Vagina (tissue), 2 donors: ENCODE results near the gene LTBP3. TPM values are rescaled to one million over a fixed set of nuclear protein-coding genes. Genes with fewer than 3 reads are reported as not detected.

Experiments used
- DNase-seq, 2 donors: peaks; one replicate each; pipeline ENCODE4 v3.0.0-alpha.2; 2017; ENCODE audit errors: extremely low spot score in 2 of 2
- H3K27ac ChIP-seq: fragments of 200-600 bp; sonication (generic); one replicate; pipeline ENCODE4 v1.5.1; 2019
- H3K27me3 ChIP-seq: fragments of 200-600 bp; sonication (generic); one replicate; pipeline ENCODE4 v1.5.1; 2019
- H3K36me3 ChIP-seq, 2 donors: fragments of 200-600 bp; sonication (generic); one replicate each; pipeline ENCODE4 v1.5.1; 2017 to 2019
- H3K4me1 ChIP-seq: fragments of 200-600 bp; sonication (generic); one replicate; pipeline ENCODE4 v1.5.1; 2019
- H3K4me3 ChIP-seq, 2 donors: fragments of 200-600 bp; sonication (generic); 1 replicate in 1 of 2; 2 replicates in 1 of 2; pipeline ENCODE4 v1.5.1; 2016 to 2019
- H3K9me3 ChIP-seq: fragments of 200-600 bp; sonication (generic); one replicate; pipeline ENCODE4 v1.5.1; 2019
- POLR2A ChIP-seq, 2 donors: fragments of 450-650 bp; IDR thresholded peaks; one replicate each; pipeline ENCODE4 v1.6.1; 2017; ENCODE audit warnings: antibody characterized with exemption in 2 of 2, mild to moderate bottlenecking in 2 of 2, moderate library complexity in 2 of 2
- POLR2AphosphoS5 ChIP-seq, 2 donors: sonication (generic); formaldehyde crosslinking; IDR thresholded peaks; one replicate each; pipeline ENCODE4 v1.9.0; 2017; ENCODE audit warnings: antibody characterized with exemption in 2 of 2, mild to moderate bottlenecking in 2 of 2, low read depth in 1 of 2; ENCODE audit not compliant: insufficient read depth in 1 of 2
- intact Hi-C: fragments of 100-400 bp; cut with DNase I; formaldehyde crosslinking; loops from one replicate; pipeline ENCODE4 v1.15.1; 2023
- total RNA-seq: library from RNA; depleted of rRNA; stranded (reverse); fragments of >200 nt; gene quantifications from one replicate; pipeline ENCODE4 v1.2.3, GENCODE V29; 2016
- TF ChIP-seq, protein P1 (sequence below), 3 experiments: fragments of 450-650 bp in 2 of 3; fragments of 200-600 bp in 1 of 3; sonication (generic) in 1 of 3; IDR thresholded peaks; one replicate each; pipeline ENCODE4 v1.5.1; 2017 to 2019; ENCODE audit warnings: antibody characterized with exemption in 3 of 3, mild to moderate bottlenecking in 2 of 3, moderate library complexity in 2 of 3

LTBP3 gene
- total RNA-seq, 1 donor from 2014 or later: 246 TPM

DNA sequence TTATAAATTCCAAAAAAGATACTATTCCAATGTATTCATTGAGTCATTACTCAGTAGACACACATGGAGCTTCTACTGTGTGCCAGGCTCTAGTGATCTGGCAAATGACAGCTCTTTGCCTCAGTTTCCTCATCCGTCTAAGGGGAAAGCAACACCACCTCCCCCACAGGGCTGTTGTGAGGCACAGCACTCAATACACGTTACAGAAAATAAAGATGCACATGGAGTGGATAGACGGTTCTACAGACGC is 65.8 kb downstream of the LTBP3 start:
- no peak for DNase-seq
- intact Hi-C loops: no loop called here
- H3K9me3 ChIP-seq: no peaks in the 10 kb centered on the region
- H3K36me3 ChIP-seq: no peaks in the 10 kb centered on the region
- H3K4me3 ChIP-seq: peak overlapping the region in 1 of 2 donors; percentile 7
- H3K27me3 ChIP-seq: no peaks in the 10 kb centered on the region
- TF ChIP-seq, protein P1, sequence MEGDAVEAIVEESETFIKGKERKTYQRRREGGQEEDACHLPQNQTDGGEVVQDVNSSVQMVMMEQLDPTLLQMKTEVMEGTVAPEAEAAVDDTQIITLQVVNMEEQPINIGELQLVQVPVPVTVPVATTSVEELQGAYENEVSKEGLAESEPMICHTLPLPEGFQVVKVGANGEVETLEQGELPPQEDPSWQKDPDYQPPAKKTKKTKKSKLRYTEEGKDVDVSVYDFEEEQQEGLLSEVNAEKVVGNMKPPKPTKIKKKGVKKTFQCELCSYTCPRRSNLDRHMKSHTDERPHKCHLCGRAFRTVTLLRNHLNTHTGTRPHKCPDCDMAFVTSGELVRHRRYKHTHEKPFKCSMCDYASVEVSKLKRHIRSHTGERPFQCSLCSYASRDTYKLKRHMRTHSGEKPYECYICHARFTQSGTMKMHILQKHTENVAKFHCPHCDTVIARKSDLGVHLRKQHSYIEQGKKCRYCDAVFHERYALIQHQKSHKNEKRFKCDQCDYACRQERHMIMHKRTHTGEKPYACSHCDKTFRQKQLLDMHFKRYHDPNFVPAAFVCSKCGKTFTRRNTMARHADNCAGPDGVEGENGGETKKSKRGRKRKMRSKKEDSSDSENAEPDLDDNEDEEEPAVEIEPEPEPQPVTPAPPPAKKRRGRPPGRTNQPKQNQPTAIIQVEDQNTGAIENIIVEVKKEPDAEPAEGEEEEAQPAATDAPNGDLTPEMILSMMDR (IDR thresholded peaks at IDR 0.05): no peak
- TF ChIP-seq POLR2A (IDR thresholded peaks at IDR 0.05) (no peak), POLR2AphosphoS5 (IDR thresholded peaks at IDR 0.05; ENCODE audit: insufficient read depth in 1 of 2, low read depth in 1 of 2) (no peak)
- H3K27ac ChIP-seq: peak overlapping the region; percentile 100
- peaks cover 92% of the 10 kb centered on the region for H3K4me1 ChIP-seq

DNA sequence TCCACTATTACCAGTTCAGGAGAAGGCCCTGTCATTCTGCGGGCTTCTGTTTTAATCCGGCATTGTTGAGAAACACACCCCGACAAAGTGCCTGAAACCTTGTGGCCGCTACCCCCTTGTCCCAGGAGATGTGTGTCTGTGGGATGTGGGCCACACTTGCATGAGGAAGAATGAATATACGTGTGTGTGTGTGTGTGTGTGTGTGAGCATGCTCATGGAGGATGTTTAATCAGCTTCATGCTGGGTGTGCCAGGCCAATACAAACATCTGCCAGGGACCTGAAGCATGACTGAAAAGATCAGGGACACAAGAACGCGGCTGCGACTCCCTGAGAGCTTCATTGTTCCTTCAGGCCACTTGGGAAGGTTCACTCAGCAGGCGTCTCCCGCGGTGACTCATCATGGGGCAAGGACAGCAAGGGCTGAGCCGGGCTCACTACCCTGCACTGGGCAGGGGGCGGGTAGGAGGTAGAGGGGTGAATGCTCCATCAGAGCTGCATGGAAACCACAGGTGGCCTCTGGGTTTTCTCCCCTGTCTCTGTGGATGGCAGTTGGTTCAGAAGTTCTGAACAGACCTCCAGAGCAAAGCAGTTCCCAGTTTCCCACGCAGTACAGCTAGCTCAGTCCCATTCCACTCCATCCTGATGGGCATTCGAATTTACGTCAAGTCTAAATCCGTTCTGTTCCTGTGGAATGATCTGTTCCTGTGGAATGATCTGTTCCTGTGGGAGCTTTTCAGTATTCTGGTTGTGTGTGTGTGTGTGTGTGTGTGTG is 66.4 kb downstream of the LTBP3 start:
- H3K27me3 ChIP-seq: no peaks in the 10 kb centered on the region
- TF ChIP-seq, protein P1 (IDR thresholded peaks at IDR 0.05): no peak
- TF ChIP-seq POLR2A (IDR thresholded peaks at IDR 0.05) (no peak), POLR2AphosphoS5 (IDR thresholded peaks at IDR 0.05; ENCODE audit: insufficient read depth in 1 of 2, low read depth in 1 of 2) (peak; percentile 65 to 75)
- H3K9me3 ChIP-seq: no peaks in the 10 kb centered on the region
- H3K4me1 ChIP-seq: peaks cover 96% of the 10 kb centered on the region
- peak in 1 of 2 donors; percentile 94 for DNase-seq
- H3K27ac ChIP-seq: peak overlapping the region; percentile 100
- intact Hi-C loops: no loop called here
- H3K4me3 ChIP-seq: no peak overlapping the region
- H3K36me3 ChIP-seq: no peaks in the 10 kb centered on the region

DNA sequence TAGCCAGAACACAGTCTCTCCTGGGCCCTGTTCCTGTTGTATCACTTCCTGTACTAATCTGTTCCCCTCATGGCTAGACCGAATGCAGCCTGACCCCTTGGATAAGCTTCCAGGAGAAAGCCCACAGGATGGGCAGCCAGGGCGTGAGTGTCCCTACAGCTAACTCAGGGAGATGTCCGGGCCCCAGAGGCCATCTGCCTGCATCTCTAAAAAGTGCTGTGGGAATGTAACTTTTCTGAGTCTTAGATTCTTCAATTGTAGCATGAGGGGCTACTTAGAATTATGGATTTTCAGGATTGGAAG is 67.0 kb downstream of the LTBP3 start:
- TF ChIP-seq POLR2A (IDR thresholded peaks at IDR 0.05): no peak
- no peak for TF ChIP-seq POLR2AphosphoS5 (IDR thresholded peaks at IDR 0.05; ENCODE audit: insufficient read depth in 1 of 2, low read depth in 1 of 2)
- TF ChIP-seq, protein P1 (IDR thresholded peaks at IDR 0.05): no peak
- Histone ChIP-seq H3K4me3 (no peak overlapping the region), H3K27me3 (no peaks in the 10 kb centered on the region), H3K4me1 (peaks cover 96% of the 10 kb centered on the region), H3K27ac (peak overlapping the region; percentile 100), H3K9me3 (no peaks in the 10 kb centered on the region), H3K36me3 (no peaks in the 10 kb centered on the region)
- DNase-seq: no peak
- intact Hi-C loops: no loop called here

DNA sequence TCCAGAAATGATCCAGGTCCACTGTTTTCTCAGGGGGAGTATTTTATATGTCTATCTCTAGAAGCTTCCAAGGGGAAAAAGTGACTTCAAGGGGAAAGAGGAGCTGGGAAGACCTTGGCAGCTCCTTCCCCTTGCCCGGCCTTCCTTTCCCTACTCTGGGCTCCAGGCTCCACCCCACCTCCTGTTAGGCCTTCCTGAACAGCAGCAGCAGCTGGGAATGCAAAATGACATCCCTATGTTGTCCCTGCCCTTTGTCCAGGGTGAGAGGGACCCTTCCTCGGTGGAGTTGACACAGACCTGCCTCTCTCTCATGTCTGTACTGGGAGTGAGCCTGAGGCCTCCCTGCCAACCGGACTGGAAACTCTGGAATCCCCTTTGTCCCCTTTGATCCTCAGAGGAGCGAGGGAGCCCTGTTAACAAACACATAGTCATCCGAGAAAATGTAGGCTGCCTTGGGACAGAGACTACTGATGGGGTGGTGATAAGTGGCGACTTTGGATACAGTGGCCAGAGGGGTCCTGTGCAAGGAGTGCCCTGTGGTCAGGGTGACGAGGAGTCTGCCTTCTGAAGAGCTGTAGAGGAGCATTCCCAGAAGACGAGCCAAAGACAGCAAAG is 68.3 kb downstream of the LTBP3 start:
- H3K4me1 ChIP-seq: peaks cover 96% of the 10 kb centered on the region
- TF ChIP-seq, protein P1 (IDR thresholded peaks at IDR 0.05): no peak
- TF ChIP-seq POLR2AphosphoS5 (IDR thresholded peaks at IDR 0.05; ENCODE audit: insufficient read depth in 1 of 2, low read depth in 1 of 2) (no peak), POLR2A (IDR thresholded peaks at IDR 0.05) (no peak)
- H3K36me3 ChIP-seq: no peaks in the 10 kb centered on the region
- DNase-seq: peak in 1 of 2 donors; percentile 91
- intact Hi-C loops: loop anchor here (1.0 kb wide), 1 partner anchor 13 kb away; no protein-coding TSS in a partner anchor
- no peaks in the 10 kb centered on the region for H3K27me3 ChIP-seq
- H3K4me3 ChIP-seq: peak overlapping the region in 1 of 2 donors; percentile 12
- H3K27ac ChIP-seq: peak overlapping the region; percentile 100
- no peaks in the 10 kb centered on the region for H3K9me3 ChIP-seq
